CD4-positive, alpha-beta T cell treated with Interleukin-6 at 100 ng/mL for 8 hours (primary cell): ENCODE measurements around the gene GDPD4.

Experiments
- DNase-seq: peaks from one replicate; pipeline ENCODE4 v3.0.0-alpha.2; 2020; ENCODE audit warnings: mixed read lengths, low spot score

Gene GDPD4

GRCh38 chr11:77244277-77245027 lies 57.0 kb downstream of the GDPD4 start:
- DNase-seq, result no peak

- DNase-seq, result no peak
Measured at GRCh38 chr11:77236901-77237300, 64.6 kb downstream of the GDPD4 start.

- DNase-seq, result no peak
Measured at GRCh38 chr11:77233011-77233410, 68.5 kb downstream of the GDPD4 start.

- no peak for DNase-seq
Measured at GRCh38 chr11:77232242-77232641, 69.2 kb downstream of the GDPD4 start.

GRCh38 chr11:77231800-77232199 lies 69.7 kb downstream of the GDPD4 start:
- no peak for DNase-seq

GRCh38 chr11:77230878-77231605 lies 70.4 kb downstream of the GDPD4 start:
- no peak for DNase-seq

- no peak for DNase-seq
Measured at GRCh38 chr11:77223797-77224196, 77.7 kb downstream of the GDPD4 start.

- no peak for DNase-seq
Measured at GRCh38 chr11:77217156-77217555, 84.3 kb downstream of the GDPD4 start.

GRCh38 chr11:77215106-77215505 lies 86.4 kb downstream of the GDPD4 start:
- no peak for DNase-seq

- no peak for DNase-seq
Measured at GRCh38 chr11:77214557-77214956, 86.9 kb downstream of the GDPD4 start.

- no peak for DNase-seq
Measured at GRCh38 chr11:77213589-77214428, 87.7 kb downstream of the GDPD4 start.

GRCh38 chr11:77213029-77213579 lies 88.4 kb downstream of the GDPD4 start:
- no peak for DNase-seq

- DNase-seq, result no peak
Measured at GRCh38 chr11:77212314-77213007, 89.0 kb downstream of the GDPD4 start.

GRCh38 chr11:77211594-77212251 lies 89.8 kb downstream of the GDPD4 start:
- no peak for DNase-seq

- DNase-seq, result no peak
Measured at GRCh38 chr11:77211040-77211451, 90.4 kb downstream of the GDPD4 start.

GRCh38 chr11:77209663-77210062 lies 91.8 kb downstream of the GDPD4 start:
- DNase-seq, result no peak

GRCh38 chr11:77208535-77208934 lies 93.0 kb downstream of the GDPD4 start:
- no peak for DNase-seq

- no peak for DNase-seq
Measured at GRCh38 chr11:77207618-77208313, 93.7 kb downstream of the GDPD4 start.

- no peak for DNase-seq
Measured at GRCh38 chr11:77207019-77207485, 94.4 kb downstream of the GDPD4 start.

GRCh38 chr11:77206264-77207018 lies 95.0 kb downstream of the GDPD4 start:
- no peak for DNase-seq
